Astrocyte of the spinal cord (primary cell): ENCODE measurements around the gene ST3GAL3.
A peak's percentile ranks its signal among the peaks of the same experiment; 100 is the strongest.

Experiments
- DNase-seq: peaks from one replicate; pipeline ENCODE4 v3.0.0; 2011; ENCODE audit warnings: low read depth, low spot score
- H3K4me3 ChIP-seq: 2 replicates; pipeline ENCODE4 v1.5.1; 2011; ENCODE audit warnings: low read depth, mild to moderate bottlenecking, low read length, moderate library complexity
- CTCF ChIP-seq: IDR thresholded peaks from 2 replicates; pipeline ENCODE4 v1.5.1; 2012; ENCODE audit warnings: low read depth, mild to moderate bottlenecking, low read length, inconsistent platforms
- in situ Hi-C: cut with HindIII; loops from 2 replicates; pipeline ENCODE4 v1.10.0; 2017; ENCODE audit warnings: low sequenced_read_pairs

ST3GAL3 gene

GRCh38 chr1:43856188-43856587 lies 148.9 kb downstream of the ST3GAL3 start:
- TF ChIP-seq CTCF, result no peak
- no peak for DNase-seq
- H3K4me3 ChIP-seq, result no peak overlapping the region
- in situ Hi-C loops, result no loop called here

DNA sequence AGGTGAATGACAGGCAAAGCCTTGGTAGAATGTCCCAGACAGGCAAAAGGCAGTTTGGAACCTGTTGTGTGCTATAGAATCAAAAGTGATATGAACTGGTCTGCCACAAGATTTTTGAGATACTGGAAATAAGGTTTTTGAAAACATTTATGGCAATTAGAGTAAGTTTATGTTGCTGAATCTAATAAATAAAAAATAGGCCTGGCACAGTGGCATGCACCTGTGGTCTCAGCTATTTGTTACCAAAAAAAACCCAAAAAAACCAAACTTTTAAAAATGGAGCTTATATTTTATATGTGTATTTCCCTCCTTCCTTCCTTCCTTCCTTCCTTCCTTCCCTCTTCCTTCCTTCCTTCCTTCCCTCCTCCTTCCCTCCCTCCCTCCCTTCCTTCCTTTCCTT lies 149.8 kb downstream of the ST3GAL3 start:
- DNase-seq, result no peak
- no peak overlapping the region for H3K4me3 ChIP-seq
- in situ Hi-C loops, result no loop called here
- TF ChIP-seq CTCF, result no peak

DNA sequence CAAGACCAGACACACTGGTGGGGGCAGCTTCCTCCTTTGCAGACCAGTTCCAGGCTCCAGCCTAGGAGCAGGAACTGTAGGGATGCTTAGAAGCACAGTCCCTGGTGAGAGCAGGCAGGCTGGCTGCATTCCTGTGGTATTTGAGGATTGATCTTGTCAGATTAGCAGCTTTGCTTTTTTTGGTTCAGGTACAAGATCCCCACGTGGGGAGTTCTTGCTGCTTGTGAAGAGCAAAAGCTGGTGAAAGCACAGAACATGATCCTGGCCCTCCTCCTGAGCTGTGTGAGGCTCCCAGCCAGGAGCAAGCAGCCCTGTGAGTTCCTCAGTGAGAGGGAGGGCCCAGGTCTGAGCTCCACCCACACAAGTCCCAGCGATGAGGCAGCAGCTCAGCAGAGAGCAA lies 151.0 kb downstream of the ST3GAL3 start:
- no peak for TF ChIP-seq CTCF
- in situ Hi-C loops, result no loop called here
- DNase-seq, result peak; percentile 100
- H3K4me3 ChIP-seq, result no peak overlapping the region

GRCh38 chr1:43861337-43861736 lies 154.0 kb downstream of the ST3GAL3 start:
- no peak overlapping the region for H3K4me3 ChIP-seq
- no peak for DNase-seq
- in situ Hi-C loops, result no loop called here
- no peak for TF ChIP-seq CTCF

GRCh38 chr1:43861988-43862735 lies 154.8 kb downstream of the ST3GAL3 start:
- TF ChIP-seq CTCF, result no peak
- DNase-seq, result no peak
- in situ Hi-C loops, result no loop called here
- no peak overlapping the region for H3K4me3 ChIP-seq

- no peak overlapping the region for H3K4me3 ChIP-seq
- no peak for TF ChIP-seq CTCF
- in situ Hi-C loops, result no loop called here
- no peak for DNase-seq
Measured at GRCh38 chr1:43864111-43865045, 157.0 kb downstream of the ST3GAL3 start.
